Gastroesophageal sphincter (tissue), 3 donors: ENCODE measurements around the gene GAREM1.

Experiments used
- EP300 ChIP-seq: sonication (generic); formaldehyde crosslinking; IDR thresholded peaks from one replicate; pipeline ENCODE4 v1.6.1; 2017; ENCODE audit warnings: antibody characterized with exemption, mild to moderate bottlenecking
- TF ChIP-seq, protein P1 (sequence below), 4 experiments: fragments of 200-600 bp in 2 of 4; fragments of 450-650 bp in 2 of 4; sonication (generic) in 1 of 4; IDR thresholded peaks; one replicate each; pipeline ENCODE4 v1.5.1; 2017 to 2019; ENCODE audit warnings: antibody characterized with exemption in 4 of 4, mild to moderate bottlenecking in 2 of 4, moderate library complexity in 2 of 4

- TF ChIP-seq EP300, result no peak
- TF ChIP-seq, protein P1, sequence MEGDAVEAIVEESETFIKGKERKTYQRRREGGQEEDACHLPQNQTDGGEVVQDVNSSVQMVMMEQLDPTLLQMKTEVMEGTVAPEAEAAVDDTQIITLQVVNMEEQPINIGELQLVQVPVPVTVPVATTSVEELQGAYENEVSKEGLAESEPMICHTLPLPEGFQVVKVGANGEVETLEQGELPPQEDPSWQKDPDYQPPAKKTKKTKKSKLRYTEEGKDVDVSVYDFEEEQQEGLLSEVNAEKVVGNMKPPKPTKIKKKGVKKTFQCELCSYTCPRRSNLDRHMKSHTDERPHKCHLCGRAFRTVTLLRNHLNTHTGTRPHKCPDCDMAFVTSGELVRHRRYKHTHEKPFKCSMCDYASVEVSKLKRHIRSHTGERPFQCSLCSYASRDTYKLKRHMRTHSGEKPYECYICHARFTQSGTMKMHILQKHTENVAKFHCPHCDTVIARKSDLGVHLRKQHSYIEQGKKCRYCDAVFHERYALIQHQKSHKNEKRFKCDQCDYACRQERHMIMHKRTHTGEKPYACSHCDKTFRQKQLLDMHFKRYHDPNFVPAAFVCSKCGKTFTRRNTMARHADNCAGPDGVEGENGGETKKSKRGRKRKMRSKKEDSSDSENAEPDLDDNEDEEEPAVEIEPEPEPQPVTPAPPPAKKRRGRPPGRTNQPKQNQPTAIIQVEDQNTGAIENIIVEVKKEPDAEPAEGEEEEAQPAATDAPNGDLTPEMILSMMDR (IDR thresholded peaks at IDR 0.05), result no peak
These were observed 65.1 kb downstream of the GAREM1 start for GRCh38 chr18:32405588-32405987.
